NK-92 (cell line): ENCODE data around the gene KPNA3.
"Not testable (repeated sequence)": the region's sequence is repeated elsewhere in the genome, so short reads cannot be mapped to it uniquely, and the experiment has no call there.

ENCODE experiments used
- DNase-seq: peaks from one replicate; lab custom pipeline; 2025; ENCODE audit not compliant: unreplicated experiment; lab: John Stamatoyannopoulos, UW

The KPNA3 gene

GRCh38 chr13:49807681-49808080, 15.2 kb upstream of the KPNA3 start:
- DNase-seq, result no peak

GRCh38 chr13:49806126-49806536, 13.6 kb upstream of the KPNA3 start:
- no peak for DNase-seq

GRCh38 chr13:49803047-49803446, 10.6 kb upstream of the KPNA3 start:
- DNase-seq, result not testable (repeated sequence)

GRCh38 chr13:49802426-49802825, 9.9 kb upstream of the KPNA3 start:
- no peak for DNase-seq

GRCh38 chr13:49791711-49792549, 552 bp downstream of the KPNA3 start:
- DNase-seq, result no peak

GRCh38 chr13:49791315-49791710, 1.2 kb downstream of the KPNA3 start:
- no peak for DNase-seq

- no peak for DNase-seq
Observed at GRCh38 chr13:49789968-49790367, 2.5 kb downstream of the KPNA3 start.

- no peak for DNase-seq
Observed at GRCh38 chr13:49786401-49787008, 6.0 kb downstream of the KPNA3 start.

GRCh38 chr13:49784886-49785570, 7.5 kb downstream of the KPNA3 start:
- DNase-seq, result no peak

- DNase-seq, result no peak
Observed at GRCh38 chr13:49783865-49784264, 8.6 kb downstream of the KPNA3 start.

GRCh38 chr13:49782784-49783183, 9.7 kb downstream of the KPNA3 start:
- DNase-seq, result no peak

- DNase-seq, result no peak
Observed at GRCh38 chr13:49781806-49782205, 10.7 kb downstream of the KPNA3 start.

- no peak for DNase-seq
Observed at GRCh38 chr13:49779721-49780120, 12.8 kb downstream of the KPNA3 start.

- no peak for DNase-seq
Observed at GRCh38 chr13:49777746-49778614, 14.5 kb downstream of the KPNA3 start.

GRCh38 chr13:49776871-49777270, 15.6 kb downstream of the KPNA3 start:
- DNase-seq, result no peak

- DNase-seq, result no peak
Observed at GRCh38 chr13:49774376-49775005, 18.0 kb downstream of the KPNA3 start.

- no peak for DNase-seq
Observed at GRCh38 chr13:49772828-49773227, 19.7 kb downstream of the KPNA3 start.

GRCh38 chr13:49761811-49762210, 30.7 kb downstream of the KPNA3 start:
- DNase-seq, result not testable (repeated sequence)

GRCh38 chr13:49760558-49760957, 31.9 kb downstream of the KPNA3 start:
- DNase-seq, result no peak

- no peak for DNase-seq
Observed at GRCh38 chr13:49759503-49759902, 33.0 kb downstream of the KPNA3 start.

GRCh38 chr13:49756263-49756662, 36.2 kb downstream of the KPNA3 start:
- DNase-seq, result no peak
